ENCODE data around the gene DUSP12. TPM values are rescaled to one million over a fixed set of nuclear protein-coding genes. Genes with fewer than 3 reads are reported as not detected.

The DUSP12 gene
- polyA plus RNA-seq, 2 of the 4 experiments (the other 2 are of a cell fraction), result 47.3 to 96.3 TPM

- Histone ChIP-seq H3K4me2 (peak overlapping the region; percentile 44; the same call in 2 of the 3 replicates), H3K4me1 (peaks cover 15% of the 10 kb centered on the region; the same call in 2 of the 3 replicates), H3K4me3 (no peak overlapping the region), H3K27ac (0 out of 6 replicates have a peak overlapping the region, but pooled peaks of 1 of the 2 experiments have one; percentile 17), H3K9me3 (no peaks in the 10 kb centered on the region)
- ChIA-PET POLR2A (no interaction called here), CTCF (no interaction called here)
- FAIRE-seq, result no peak
- WGBS (ENCODE audit: missing lambda C conversion rate), result 43% methylated on average over 8 of the region's 8 CpGs
- peak; percentile 30 to 54 for DNase-seq (ENCODE audit: low read depth in 1 of 2, low spot score in 1 of 2)
- no peak for ATAC-seq
- TF ChIP-seq ELK1 (IDR thresholded peaks at IDR 0.05; ENCODE audit: low read depth, low read length) (no peak), FOSL2 (IDR thresholded peaks at IDR 0.05) (no peak), FOSL2 (CRISPR knock-in tag; IDR thresholded peaks at IDR 0.05) (peak; percentile 60)
These were observed 27.7 kb upstream of the DUSP12 start for GRCh38 chr1:161721738-161722343.

- ATAC-seq, result no peak
- ChIA-PET CTCF (no interaction called here), POLR2A (no interaction called here)
- Histone ChIP-seq H3K4me1 (peaks cover 15% of the 10 kb centered on the region; the same call in 2 of the 3 replicates), H3K9me3 (no peaks in the 10 kb centered on the region), H3K4me2 (peak overlapping the region; percentile 44; the same call in 2 of the 3 replicates), H3K4me3 (no peak overlapping the region), H3K27ac (no peak overlapping the region)
- no peak for FAIRE-seq
- TF ChIP-seq NFE2L2 (conservative IDR thresholded peaks at IDR 0.05; ENCODE audit: low read length), result no peak
- no peak for TF ChIP-seq MAX (IDR thresholded peaks at IDR 0.05)
- no peak for TF ChIP-seq RNF2 (IDR thresholded peaks at IDR 0.05; ENCODE audit: borderline replicate concordance, low read depth)
- no peak for TF ChIP-seq PBX3 (IDR thresholded peaks at IDR 0.05)
- TF ChIP-seq FOSL2 (IDR thresholded peaks at IDR 0.05), result no peak
- TF ChIP-seq FOSL2 (CRISPR knock-in tag; IDR thresholded peaks at IDR 0.05), result no peak
- TF ChIP-seq BHLHE40 (IDR thresholded peaks at IDR 0.05; ENCODE audit: low read depth, low read length), result no peak
- no peak for TF ChIP-seq JUNB (IDR thresholded peaks at IDR 0.05)
- no peak for TF ChIP-seq RCOR1 (IDR thresholded peaks at IDR 0.05; ENCODE audit: low read depth, low read length)
- TF ChIP-seq GATA3 (IDR thresholded peaks at IDR 0.05; ENCODE audit: borderline replicate concordance), result no peak
- TF ChIP-seq CBX2 (IDR thresholded peaks at IDR 0.05; ENCODE audit: borderline replicate concordance, low read depth), result no peak
- no peak for TF ChIP-seq TP53 (CRISPR knock-in tag; IDR thresholded peaks at IDR 0.05)
- TF ChIP-seq CBX8 (IDR thresholded peaks at IDR 0.05), result no peak
- no peak for TF ChIP-seq RFX5 (IDR thresholded peaks at IDR 0.05)
- TF ChIP-seq JUN (IDR thresholded peaks at IDR 0.05), result no peak
- no peak for TF ChIP-seq REST (IDR thresholded peaks at IDR 0.05)
- no peak for TF ChIP-seq ELK1 (IDR thresholded peaks at IDR 0.05; ENCODE audit: low read depth, low read length)
- no peak for TF ChIP-seq HMGXB4 (CRISPR knock-in tag; IDR thresholded peaks at IDR 0.05; ENCODE audit: borderline replicate concordance)
- TF ChIP-seq CTCF (IDR thresholded peaks at IDR 0.05), result no peak
- TF ChIP-seq MAZ (IDR thresholded peaks at IDR 0.05; ENCODE audit: borderline replicate concordance, low read depth, low read length), result no peak
- TF ChIP-seq HOXB13 (CRISPR knock-in tag; IDR thresholded peaks at IDR 0.05; ENCODE audit: low read depth), result no peak
- no peak for DNase-seq (ENCODE audit: low read depth in 1 of 2, low spot score in 1 of 2)
- WGBS (ENCODE audit: missing lambda C conversion rate), result 100% methylated on average over 1 of the region's 1 CpG
These were observed 27.2 kb upstream of the DUSP12 start for GRCh38 chr1:161722406-161722805.
